RWPE1 (cell line): Measurements from ENCODE around the gene TOX2.

ENCODE experiments used
- CTCF ChIA-PET: fragments of 350-600 bp; sonication (Branson Sonifier 250); formaldehyde crosslinking; extraction: SDS; loops from one replicate; lab custom pipeline; 2021; lab: Yijun Ruan, JAX
- POLR2A ChIA-PET: fragments of 400-600 bp; formaldehyde crosslinking; extraction: SDS; loops from one replicate; lab custom pipeline; 2020; ENCODE audit warnings: antibody characterized with exemption; ENCODE audit not compliant: low non-redundant PET; lab: Yijun Ruan, JAX
- DNase-seq: peaks from one replicate; pipeline ENCODE4 v3.0.0; 2012; ENCODE audit warnings: low spot score
- H3K27ac ChIP-seq: fragments of 450-650 bp; 2 replicates; pipeline ENCODE4 v1.5.1; 2017
- CTCF ChIP-seq: fragments of 450-650 bp; conservative IDR thresholded peaks from 2 replicates; pipeline ENCODE4 v1.5.1; 2017; ENCODE audit warnings: low read depth, mild to moderate bottlenecking

Gene TOX2

GRCh38 chr20:44081888-44082287, 167.2 kb downstream of the TOX2 start:
- CTCF ChIA-PET: interaction anchor here (0.6 to 6.4 kb wide), 10 partner anchors 9 to 633 kb away, joined by 3 to 80 read pairs (median 6); no protein-coding TSS in a partner anchor
- no peak overlapping the region for H3K27ac ChIP-seq

GRCh38 chr20:44083220-44083933, 168.7 kb downstream of the TOX2 start:
- H3K27ac ChIP-seq: no peak overlapping the region
- no peak for TF ChIP-seq CTCF
- no peak for DNase-seq
- ChIA-PET CTCF (interaction anchor here (0.5 to 6.4 kb wide), 7 partner anchors 16 to 1984 kb away, joined by 3 to 80 read pairs (median 3); no protein-coding TSS in a partner anchor), POLR2A (no interaction called here)

More at GRCh38 chr20:44081888-44082287, 167.2 kb downstream of the TOX2 start:
- no peak for DNase-seq
- TF ChIP-seq CTCF: no peak
- POLR2A ChIA-PET: no interaction called here

GRCh38 chr20:44084439-44084838, 169.8 kb downstream of the TOX2 start:
- CTCF ChIA-PET: interaction anchor here (0.7 to 6.4 kb wide), 5 partner anchors 32 to 398 kb away, joined by 3 to 80 read pairs (median 4); no protein-coding TSS in a partner anchor
- no peak for DNase-seq
- no peak overlapping the region for H3K27ac ChIP-seq
- POLR2A ChIA-PET: no interaction called here
- no peak for TF ChIP-seq CTCF

- TF ChIP-seq CTCF: no peak
- no peak for DNase-seq
- ChIA-PET POLR2A (no interaction called here), CTCF (interaction anchor here (1.1 to 1.5 kb wide), 3 partner anchors 9 to 240 kb away, joined by 3 to 4 read pairs (median 3); no protein-coding TSS in a partner anchor)
- H3K27ac ChIP-seq: no peak overlapping the region
Measured at GRCh38 chr20:44084891-44085290, 170.2 kb downstream of the TOX2 start.

DNA sequence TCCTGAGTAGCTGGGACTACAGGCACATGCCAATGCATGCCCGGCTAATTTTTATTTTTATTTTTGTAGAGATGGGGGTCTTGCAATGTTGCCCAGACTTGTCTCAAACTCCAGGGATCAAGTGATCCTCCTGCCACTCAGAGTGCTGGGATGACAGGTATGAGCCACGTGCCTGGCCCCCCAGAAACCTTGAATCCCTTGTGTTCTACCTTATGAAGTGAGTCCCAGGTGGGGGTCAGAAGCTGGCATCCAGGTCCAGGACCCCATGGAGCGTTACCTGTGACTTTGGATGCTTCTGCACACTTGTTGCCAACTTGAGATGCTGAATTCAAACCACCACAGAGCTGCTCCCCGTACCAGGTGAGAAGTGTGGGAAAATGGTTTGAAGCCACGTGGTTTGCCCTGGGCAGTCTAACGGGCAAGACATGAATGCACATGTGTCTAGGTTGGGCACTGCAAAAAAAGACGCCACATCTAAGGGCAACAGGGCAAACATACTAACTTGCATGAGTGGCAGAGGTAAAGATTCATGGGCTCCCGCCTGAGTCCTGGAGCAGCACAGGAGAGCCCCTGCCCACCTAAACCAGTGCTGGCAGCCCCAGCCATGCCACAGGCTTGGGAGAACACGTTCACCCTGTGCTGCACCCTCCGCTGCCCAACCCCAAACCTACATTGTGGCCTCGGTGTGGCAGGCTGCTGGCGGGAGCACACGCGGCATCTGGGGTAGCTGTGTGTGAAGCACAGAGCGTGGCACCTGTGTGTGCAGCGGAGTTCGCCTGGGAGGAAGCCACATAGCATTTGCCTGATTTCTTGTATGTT, 171.2 kb downstream of the TOX2 start:
- no peak for DNase-seq
- CTCF ChIA-PET: interaction anchor here (1.2 to 1.5 kb wide), 2 partner anchors 8 to 241 kb away, joined by 3 read pairs; no protein-coding TSS in a partner anchor
- no peak overlapping the region for H3K27ac ChIP-seq
- POLR2A ChIA-PET: no interaction called here
- TF ChIP-seq CTCF: no peak
